Measurements from ENCODE around the gene BTBD2.

BTBD2 gene

GRCh38 chr19:2032296-2032941 is 16.9 kb upstream of the BTBD2 start:
- no peak overlapping the region for H2BK120ac ChIP-seq (ENCODE audit: insufficient read depth, low read length, poor library complexity)
- H2AK5ac ChIP-seq (ENCODE audit: low read length), result no peak overlapping the region
- H4K91ac ChIP-seq (ENCODE audit: low read depth, low read length), result no peak overlapping the region
- no peaks in the 10 kb centered on the region for H3K79me2 ChIP-seq (ENCODE audit: control insufficient read depth, insufficient read depth, low read length, poor library complexity)
- H3K14ac ChIP-seq (ENCODE audit: low read length), result no peak overlapping the region
- no peak overlapping the region for H2BK5ac ChIP-seq (ENCODE audit: low read depth, low read length, poor library complexity)
- no peaks in the 10 kb centered on the region for H3K27me3 ChIP-seq (ENCODE audit: insufficient read depth, low read length)
- peaks cover 0 to 3% of the 10 kb centered on the region in 2 experiments for H3K4me1 ChIP-seq (ENCODE audit: control insufficient read depth in 1 of 2, insufficient read depth in 2 of 2, low read length in 2 of 2)
- no peaks in the 10 kb centered on the region for H3K36me3 ChIP-seq (ENCODE audit: control insufficient read depth in 1 of 2, insufficient read depth in 2 of 2, low read length in 2 of 2)
- H3K4me3 ChIP-seq (ENCODE audit: low read depth, low read length), result no peak overlapping the region
- H3K9ac ChIP-seq (ENCODE audit: low read length), result no peak overlapping the region
- no peak overlapping the region for H2AFZ ChIP-seq (ENCODE audit: insufficient read depth, low read length, poor library complexity)
- no peak overlapping the region for H3K23ac ChIP-seq (ENCODE audit: low read length)
- no peak overlapping the region for H3K4ac ChIP-seq (ENCODE audit: low read depth, low read length)
- no peak for DNase-seq
- H3K4me2 ChIP-seq (ENCODE audit: low read length), result no peak overlapping the region
- H3K9me3 ChIP-seq (ENCODE audit: insufficient read depth, low read depth, low read length), result peaks cover 12% of the 10 kb centered on the region
- no peak overlapping the region for H4K8ac ChIP-seq (ENCODE audit: low read depth, low read length)
- no peak overlapping the region for H3K27ac ChIP-seq (ENCODE audit: low read depth, low read length)
- H3K18ac ChIP-seq (ENCODE audit: low read length), result no peak overlapping the region
- WGBS (ENCODE audit: extremely low coverage, insufficient coverage, insufficient read length), result no CpG with 5 or more reads among the region's 19 CpGs
- H2BK12ac ChIP-seq (ENCODE audit: low read length), result no peak overlapping the region
- no peak overlapping the region for H4K12ac ChIP-seq (ENCODE audit: low read depth, low read length)
- H3K79me1 ChIP-seq (ENCODE audit: low read length), result peaks cover 2% of the 10 kb centered on the region

- Histone ChIP-seq H2AFZ (ENCODE audit: insufficient read depth, low read length, poor library complexity) (no peak overlapping the region), H2AK5ac (ENCODE audit: low read length) (no peak overlapping the region), H3K79me2 (ENCODE audit: control insufficient read depth, insufficient read depth, low read length, poor library complexity) (no peaks in the 10 kb centered on the region), H3K14ac (ENCODE audit: low read length) (no peak overlapping the region), H2BK5ac (ENCODE audit: low read depth, low read length, poor library complexity) (no peak overlapping the region), H4K12ac (ENCODE audit: low read depth, low read length) (no peak overlapping the region), H3K9me3 (ENCODE audit: insufficient read depth, low read depth, low read length) (peaks cover 7% of the 10 kb centered on the region), H3K18ac (ENCODE audit: low read length) (no peak overlapping the region), H3K27me3 (ENCODE audit: insufficient read depth, low read length) (no peaks in the 10 kb centered on the region), H2BK120ac (ENCODE audit: insufficient read depth, low read length, poor library complexity) (no peak overlapping the region), H3K36me3 (ENCODE audit: control insufficient read depth in 1 of 2, insufficient read depth in 2 of 2, low read length in 2 of 2) (no peaks in the 10 kb centered on the region), H4K91ac (ENCODE audit: low read depth, low read length) (no peak overlapping the region), H3K23ac (ENCODE audit: low read length) (no peak overlapping the region), H3K4me3 (ENCODE audit: low read depth, low read length) (no peak overlapping the region), H4K8ac (ENCODE audit: low read depth, low read length) (no peak overlapping the region), H3K27ac (ENCODE audit: low read depth, low read length) (no peak overlapping the region), H3K4me1 (ENCODE audit: control insufficient read depth in 1 of 2, insufficient read depth in 2 of 2, low read length in 2 of 2) (peaks cover 0 to 3% of the 10 kb centered on the region in 2 experiments), H2BK12ac (ENCODE audit: low read length) (no peak overlapping the region), H3K9ac (ENCODE audit: low read length) (no peak overlapping the region), H3K4me2 (ENCODE audit: low read length) (no peak overlapping the region), H3K4ac (ENCODE audit: low read depth, low read length) (no peak overlapping the region), H3K79me1 (ENCODE audit: low read length) (peaks cover 2% of the 10 kb centered on the region)
- no CpG with 5 or more reads among the region's 9 CpGs for WGBS (ENCODE audit: extremely low coverage, insufficient coverage, insufficient read length)
- no peak for DNase-seq
These were observed 11.8 kb upstream of the BTBD2 start for GRCh38 chr19:2027361-2027760.

- DNase-seq, result no peak
- Histone ChIP-seq H3K27me3 (ENCODE audit: insufficient read depth, low read length) (no peaks in the 10 kb centered on the region), H3K9ac (ENCODE audit: low read length) (no peak overlapping the region), H3K36me3 (ENCODE audit: control insufficient read depth in 1 of 2, insufficient read depth in 2 of 2, low read length in 2 of 2) (no peaks in the 10 kb centered on the region), H3K4ac (ENCODE audit: low read depth, low read length) (no peak overlapping the region), H2BK12ac (ENCODE audit: low read length) (no peak overlapping the region), H3K9me3 (ENCODE audit: insufficient read depth, low read depth, low read length) (peaks cover 7% of the 10 kb centered on the region), H4K91ac (ENCODE audit: low read depth, low read length) (no peak overlapping the region), H4K12ac (ENCODE audit: low read depth, low read length) (no peak overlapping the region), H3K27ac (ENCODE audit: low read depth, low read length) (no peak overlapping the region), H4K8ac (ENCODE audit: low read depth, low read length) (no peak overlapping the region), H2BK120ac (ENCODE audit: insufficient read depth, low read length, poor library complexity) (no peak overlapping the region), H3K14ac (ENCODE audit: low read length) (no peak overlapping the region), H3K79me1 (ENCODE audit: low read length) (peaks cover 2% of the 10 kb centered on the region), H3K4me2 (ENCODE audit: low read length) (no peak overlapping the region), H2BK5ac (ENCODE audit: low read depth, low read length, poor library complexity) (no peak overlapping the region), H3K79me2 (ENCODE audit: control insufficient read depth, insufficient read depth, low read length, poor library complexity) (no peaks in the 10 kb centered on the region), H2AK5ac (ENCODE audit: low read length) (no peak overlapping the region), H3K4me3 (ENCODE audit: low read depth, low read length) (no peak overlapping the region), H2AFZ (ENCODE audit: insufficient read depth, low read length, poor library complexity) (no peak overlapping the region), H3K18ac (ENCODE audit: low read length) (no peak overlapping the region), H3K23ac (ENCODE audit: low read length) (no peak overlapping the region), H3K4me1 (ENCODE audit: control insufficient read depth in 1 of 2, insufficient read depth in 2 of 2, low read length in 2 of 2) (peaks cover 0 to 3% of the 10 kb centered on the region in 2 experiments)
- WGBS (ENCODE audit: extremely low coverage, insufficient coverage, insufficient read length), result no CpG with 5 or more reads among the region's 10 CpGs
These were observed 11.3 kb upstream of the BTBD2 start for GRCh38 chr19:2026770-2027169.

GRCh38 chr19:2022289-2022688 is 6.8 kb upstream of the BTBD2 start:
- H3K4me2 ChIP-seq (ENCODE audit: low read length), result no peak overlapping the region
- H4K12ac ChIP-seq (ENCODE audit: low read depth, low read length), result no peak overlapping the region
- no peaks in the 10 kb centered on the region for H3K4me1 ChIP-seq (ENCODE audit: control insufficient read depth in 1 of 2, insufficient read depth in 2 of 2, low read length in 2 of 2)
- no peak overlapping the region for H4K91ac ChIP-seq (ENCODE audit: low read depth, low read length)
- no peak overlapping the region for H2BK12ac ChIP-seq (ENCODE audit: low read length)
- no peak overlapping the region for H3K4me3 ChIP-seq (ENCODE audit: low read depth, low read length)
- no peak overlapping the region for H3K18ac ChIP-seq (ENCODE audit: low read length)
- no peak for DNase-seq
- H2AFZ ChIP-seq (ENCODE audit: insufficient read depth, low read length, poor library complexity), result no peak overlapping the region
- H3K23ac ChIP-seq (ENCODE audit: low read length), result no peak overlapping the region
- no peaks in the 10 kb centered on the region for H3K27me3 ChIP-seq (ENCODE audit: insufficient read depth, low read length)
- no peak overlapping the region for H2BK5ac ChIP-seq (ENCODE audit: low read depth, low read length, poor library complexity)
- no peak overlapping the region for H3K27ac ChIP-seq (ENCODE audit: low read depth, low read length)
- WGBS (ENCODE audit: extremely low coverage, insufficient coverage, insufficient read length), result no CpG with 5 or more reads among the region's 2 CpGs
- H3K9ac ChIP-seq (ENCODE audit: low read length), result no peak overlapping the region
- peaks cover 5% of the 10 kb centered on the region for H3K9me3 ChIP-seq (ENCODE audit: insufficient read depth, low read depth, low read length)
- H3K79me2 ChIP-seq (ENCODE audit: control insufficient read depth, insufficient read depth, low read length, poor library complexity), result no peaks in the 10 kb centered on the region
- H3K14ac ChIP-seq (ENCODE audit: low read length), result no peak overlapping the region
- no peak overlapping the region for H4K8ac ChIP-seq (ENCODE audit: low read depth, low read length)
- H3K36me3 ChIP-seq (ENCODE audit: control insufficient read depth in 1 of 2, insufficient read depth in 2 of 2, low read length in 2 of 2), result no peaks in the 10 kb centered on the region
- no peak overlapping the region for H2BK120ac ChIP-seq (ENCODE audit: insufficient read depth, low read length, poor library complexity)
- no peaks in the 10 kb centered on the region for H3K79me1 ChIP-seq (ENCODE audit: low read length)
- no peak overlapping the region for H3K4ac ChIP-seq (ENCODE audit: low read depth, low read length)
- no peak overlapping the region for H2AK5ac ChIP-seq (ENCODE audit: low read length)
